ENCODE results near the gene NPC1L1.

The NPC1L1 gene

GRCh38 chr7:44533301-44534055 lies 7.7 kb downstream of the NPC1L1 start:
- Mint-ChIP-seq H3K4me1 (ENCODE audit: low read depth) (no peaks in the 10 kb centered on the region), H3K27ac (no peak overlapping the region), H3K27me3 (ENCODE audit: low read depth) (no peaks in the 10 kb centered on the region), H3K36me3 (ENCODE audit: low read depth) (no peaks in the 10 kb centered on the region), H3K4me3 (no peak overlapping the region), H3K9me3 (peaks cover 3% of the 10 kb centered on the region)

GRCh38 chr7:44531421-44532380 lies 9.4 kb downstream of the NPC1L1 start:
- H3K4me3 Mint-ChIP-seq, result no peak overlapping the region
- H3K27ac Mint-ChIP-seq, result no peak overlapping the region
- no peaks in the 10 kb centered on the region for H3K36me3 Mint-ChIP-seq (ENCODE audit: low read depth)
- peaks cover 3% of the 10 kb centered on the region for H3K9me3 Mint-ChIP-seq
- H3K4me1 Mint-ChIP-seq (ENCODE audit: low read depth), result no peaks in the 10 kb centered on the region
- H3K27me3 Mint-ChIP-seq (ENCODE audit: low read depth), result no peaks in the 10 kb centered on the region

- H3K9me3 Mint-ChIP-seq, result peaks cover 3% of the 10 kb centered on the region
- no peaks in the 10 kb centered on the region for H3K4me1 Mint-ChIP-seq (ENCODE audit: low read depth)
- no peak overlapping the region for H3K27ac Mint-ChIP-seq
- no peaks in the 10 kb centered on the region for H3K36me3 Mint-ChIP-seq (ENCODE audit: low read depth)
- H3K27me3 Mint-ChIP-seq (ENCODE audit: low read depth), result no peaks in the 10 kb centered on the region
- H3K4me3 Mint-ChIP-seq, result no peak overlapping the region
Observed at GRCh38 chr7:44530990-44531389, 10.1 kb downstream of the NPC1L1 start.

- peaks cover 13% of the 10 kb centered on the region for H3K9me3 Mint-ChIP-seq
- no peak overlapping the region for H3K27ac Mint-ChIP-seq
- H3K4me1 Mint-ChIP-seq (ENCODE audit: low read depth), result no peaks in the 10 kb centered on the region
- no peak overlapping the region for H3K4me3 Mint-ChIP-seq
- H3K36me3 Mint-ChIP-seq (ENCODE audit: low read depth), result peaks cover 3% of the 10 kb centered on the region
- H3K27me3 Mint-ChIP-seq (ENCODE audit: low read depth), result peaks cover 14% of the 10 kb centered on the region
Observed at GRCh38 chr7:44524811-44525388, 16.2 kb downstream of the NPC1L1 start.

- Mint-ChIP-seq H3K4me1 (ENCODE audit: low read depth) (no peaks in the 10 kb centered on the region), H3K27ac (no peak overlapping the region), H3K36me3 (ENCODE audit: low read depth) (peaks cover 3% of the 10 kb centered on the region), H3K4me3 (no peak overlapping the region), H3K27me3 (ENCODE audit: low read depth) (peaks cover 14% of the 10 kb centered on the region), H3K9me3 (peaks cover 10% of the 10 kb centered on the region)
Observed at GRCh38 chr7:44522315-44522714, 18.8 kb downstream of the NPC1L1 start.

- Mint-ChIP-seq H3K9me3 (peaks cover 10% of the 10 kb centered on the region), H3K4me3 (no peak overlapping the region), H3K4me1 (ENCODE audit: low read depth) (no peaks in the 10 kb centered on the region), H3K27me3 (ENCODE audit: low read depth) (peaks cover 14% of the 10 kb centered on the region), H3K36me3 (ENCODE audit: low read depth) (peaks cover 3% of the 10 kb centered on the region), H3K27ac (no peak overlapping the region)
Observed at GRCh38 chr7:44521347-44522095, 19.6 kb downstream of the NPC1L1 start.

- H3K4me3 Mint-ChIP-seq, result no peak overlapping the region
- peaks cover 3% of the 10 kb centered on the region for H3K36me3 Mint-ChIP-seq (ENCODE audit: low read depth)
- H3K27ac Mint-ChIP-seq, result no peak overlapping the region
- H3K9me3 Mint-ChIP-seq, result peaks cover 10% of the 10 kb centered on the region
- peaks cover 14% of the 10 kb centered on the region for H3K27me3 Mint-ChIP-seq (ENCODE audit: low read depth)
- H3K4me1 Mint-ChIP-seq (ENCODE audit: low read depth), result no peaks in the 10 kb centered on the region
Observed at GRCh38 chr7:44520574-44520973, 20.6 kb downstream of the NPC1L1 start.

- no peak overlapping the region for H3K27ac Mint-ChIP-seq
- H3K36me3 Mint-ChIP-seq (ENCODE audit: low read depth), result no peaks in the 10 kb centered on the region
- peaks cover 9% of the 10 kb centered on the region for H3K27me3 Mint-ChIP-seq (ENCODE audit: low read depth)
- no peak overlapping the region for H3K4me3 Mint-ChIP-seq
- H3K9me3 Mint-ChIP-seq, result peaks cover 5% of the 10 kb centered on the region
- no peaks in the 10 kb centered on the region for H3K4me1 Mint-ChIP-seq (ENCODE audit: low read depth)
Observed at GRCh38 chr7:44519546-44519945, 21.6 kb downstream of the NPC1L1 start.

GRCh38 chr7:44518761-44519160 lies 22.4 kb downstream of the NPC1L1 start:
- Mint-ChIP-seq H3K9me3 (peaks cover under 1% of the 10 kb centered on the region), H3K4me3 (no peak overlapping the region), H3K4me1 (ENCODE audit: low read depth) (no peaks in the 10 kb centered on the region), H3K36me3 (ENCODE audit: low read depth) (no peaks in the 10 kb centered on the region), H3K27me3 (ENCODE audit: low read depth) (peaks cover 4% of the 10 kb centered on the region), H3K27ac (no peak overlapping the region)

GRCh38 chr7:44517175-44517574 lies 24.0 kb downstream of the NPC1L1 start:
- Mint-ChIP-seq H3K27ac (no peak overlapping the region), H3K27me3 (ENCODE audit: low read depth) (peaks cover 4% of the 10 kb centered on the region), H3K9me3 (no peaks in the 10 kb centered on the region), H3K4me3 (no peak overlapping the region), H3K4me1 (ENCODE audit: low read depth) (no peaks in the 10 kb centered on the region), H3K36me3 (ENCODE audit: low read depth) (no peaks in the 10 kb centered on the region)

GRCh38 chr7:44515590-44516268 lies 25.4 kb downstream of the NPC1L1 start:
- Mint-ChIP-seq H3K36me3 (ENCODE audit: low read depth) (no peaks in the 10 kb centered on the region), H3K9me3 (no peaks in the 10 kb centered on the region), H3K27ac (no peak overlapping the region), H3K4me3 (no peak overlapping the region), H3K27me3 (ENCODE audit: low read depth) (peaks cover under 1% of the 10 kb centered on the region), H3K4me1 (ENCODE audit: low read depth) (no peaks in the 10 kb centered on the region)

- Mint-ChIP-seq H3K27ac (no peak overlapping the region), H3K4me1 (ENCODE audit: low read depth) (no peaks in the 10 kb centered on the region), H3K36me3 (ENCODE audit: low read depth) (peaks cover 3% of the 10 kb centered on the region), H3K27me3 (ENCODE audit: low read depth) (no peaks in the 10 kb centered on the region), H3K4me3 (no peak overlapping the region), H3K9me3 (peaks cover 6% of the 10 kb centered on the region)
Observed at GRCh38 chr7:44512736-44513135, 28.4 kb downstream of the NPC1L1 start.

- Mint-ChIP-seq H3K27ac (no peak overlapping the region), H3K27me3 (ENCODE audit: low read depth) (no peaks in the 10 kb centered on the region), H3K36me3 (ENCODE audit: low read depth) (peaks cover 3% of the 10 kb centered on the region), H3K4me1 (ENCODE audit: low read depth) (no peaks in the 10 kb centered on the region), H3K4me3 (no peak overlapping the region), H3K9me3 (peaks cover 6% of the 10 kb centered on the region)
Observed at GRCh38 chr7:44511863-44512468, 29.2 kb downstream of the NPC1L1 start.
